AG04450 (cell line): ENCODE results near the gene GNA12. TPM values are rescaled to one million over a fixed set of nuclear protein-coding genes. Genes with fewer than 3 reads are reported as not detected.

Experiments
- CTCF ChIA-PET: fragments of 300-600, 350-600 bp; formaldehyde crosslinking; extraction: SDS; loops from one replicate; lab custom pipeline; 2022; ENCODE audit warnings: antibody characterized with exemption, inconsistent platforms; lab: Charles Lee
- POLR2A ChIA-PET: fragments of 350-600 bp; formaldehyde crosslinking; extraction: SDS; loops from one replicate; lab custom pipeline; 2021; ENCODE audit warnings: antibody characterized with exemption, inconsistent platforms; lab: Yijun Ruan, JAX
- DNase-seq: peaks from one replicate; pipeline ENCODE4 v3.0.0-alpha.2; 2011; ENCODE audit warnings: low read depth, low spot score
- H3K27ac ChIP-seq: one replicate; pipeline ENCODE4 v1.5.1; 2012; ENCODE audit warnings: low read depth, low read length, control low read depth
- H3K27me3 ChIP-seq: one replicate; pipeline ENCODE4 v1.6.0; 2012; ENCODE audit warnings: low read length; ENCODE audit not compliant: control insufficient read depth, insufficient read depth
- H3K4me3 ChIP-seq: 2 replicates; pipeline ENCODE4 v1.5.1; 2011; ENCODE audit warnings: mild to moderate bottlenecking, low read depth, low read length, control low read depth
- H3K9me3 ChIP-seq: 2 replicates; pipeline ENCODE4 v1.5.1; 2012; ENCODE audit warnings: low read length; ENCODE audit not compliant: control insufficient read depth, insufficient read depth
- CTCF ChIP-seq: IDR thresholded peaks from 2 replicates; pipeline ENCODE4 v1.5.1; 2011; ENCODE audit warnings: low read depth, low read length, control low read depth, inconsistent platforms
- polyA plus RNA-seq: library from polyadenylated mRNA; depleted of rRNA; stranded (reverse); fragments of >200 nt; gene quantifications from 2 replicates; pipeline ENCODE4 v1.2.3, GENCODE V29; 2011

Gene GNA12
- polyA plus RNA-seq, 1 experiment, result 97.4 TPM

- Histone ChIP-seq H3K27me3 (no peaks in the 10 kb centered on the region), H3K9me3 (peaks cover 9% of the 10 kb centered on the region), H3K27ac (no peak overlapping the region), H3K4me3 (no peak overlapping the region)
- ChIA-PET POLR2A (no interaction called here), CTCF (interaction anchor here (0.5 to 0.9 kb wide), 2 partner anchors 27 to 206 kb away, joined by 3 read pairs; no protein-coding TSS in a partner anchor)
- no peak for TF ChIP-seq CTCF
- DNase-seq, result no peak
Measured at GRCh38 chr7:2785071-2785500, 59.0 kb downstream of the GNA12 start.

- TF ChIP-seq CTCF, result no peak
- Histone ChIP-seq H3K9me3 (peaks cover 9% of the 10 kb centered on the region), H3K4me3 (no peak overlapping the region), H3K27ac (no peak overlapping the region), H3K27me3 (no peaks in the 10 kb centered on the region)
- ChIA-PET CTCF (interaction anchor here (0.9 to 1.7 kb wide), 3 partner anchors 39 to 83 kb away, joined by 3 read pairs; no protein-coding TSS in a partner anchor), POLR2A (interaction anchor here (0.6 to 1.1 kb wide), 2 partner anchors 10 to 19 kb away, joined by 5 read pairs; no protein-coding TSS in a partner anchor)
- DNase-seq, result no peak
Measured at GRCh38 chr7:2782565-2782964, 61.5 kb downstream of the GNA12 start.

GRCh38 chr7:2782121-2782520 lies 62.0 kb downstream of the GNA12 start:
- no peak overlapping the region for H3K27ac ChIP-seq
- CTCF ChIA-PET, result interaction anchor here (0.9 to 1.7 kb wide), 3 partner anchors 39 to 83 kb away, joined by 3 read pairs; no protein-coding TSS in a partner anchor

GRCh38 chr7:2781636-2782035 lies 62.5 kb downstream of the GNA12 start:
- H3K9me3 ChIP-seq, result peaks cover 2% of the 10 kb centered on the region
- no peak overlapping the region for H3K4me3 ChIP-seq
- no peaks in the 10 kb centered on the region for H3K27me3 ChIP-seq
- no peak overlapping the region for H3K27ac ChIP-seq
- TF ChIP-seq CTCF, result no peak
- DNase-seq, result no peak
- CTCF ChIA-PET, result interaction anchor here (1.6 to 1.7 kb wide), 2 partner anchors 40 to 84 kb away, joined by 3 read pairs; no protein-coding TSS in a partner anchor
- POLR2A ChIA-PET, result interaction anchor here (0.6 to 1.1 kb wide), 2 partner anchors 9 to 14 kb away, joined by 4 to 5 read pairs; no protein-coding TSS in a partner anchor

More at GRCh38 chr7:2782121-2782520, 62.0 kb downstream of the GNA12 start:
- Histone ChIP-seq H3K9me3 (peaks cover 6% of the 10 kb centered on the region), H3K4me3 (no peak overlapping the region), H3K27me3 (no peaks in the 10 kb centered on the region)
- no peak for TF ChIP-seq CTCF
- DNase-seq, result no peak
- POLR2A ChIA-PET, result interaction anchor here (0.6 to 1.1 kb wide), 2 partner anchors 10 to 19 kb away, joined by 5 read pairs; no protein-coding TSS in a partner anchor

- CTCF ChIA-PET, result interaction anchor here (1.4 kb wide), 2 partner anchors 86 to 108 kb away, joined by 3 read pairs; no protein-coding TSS in a partner anchor
- Histone ChIP-seq H3K27ac (no peak overlapping the region), H3K9me3 (no peaks in the 10 kb centered on the region), H3K27me3 (no peaks in the 10 kb centered on the region), H3K4me3 (no peak overlapping the region)
- DNase-seq, result no peak
- POLR2A ChIA-PET, result no interaction called here
- TF ChIP-seq CTCF, result no peak
Measured at GRCh38 chr7:2779051-2779450, 65.1 kb downstream of the GNA12 start.
